Ovary (tissue), 3 donors: ENCODE measurements around the gene NENF.

ENCODE experiments used
- CTCF ChIP-seq, 3 donors: fragments of 450-650 bp in 2 of 3; fragments of 200-600 bp in 1 of 3; IDR thresholded peaks; one replicate each; pipeline versions ENCODE4 v1.5.1 to v1.8.0; 2016 to 2022; ENCODE audit warnings: antibody characterized with exemption in 3 of 3, mild to moderate bottlenecking in 1 of 3
- EP300 ChIP-seq: sonication (generic); formaldehyde crosslinking; IDR thresholded peaks from one replicate; pipeline ENCODE4 v1.6.1; 2017; ENCODE audit warnings: antibody characterized with exemption
- POLR2A ChIP-seq: fragments of 450-650 bp; IDR thresholded peaks from one replicate; pipeline ENCODE4 v1.6.1; 2017; ENCODE audit warnings: antibody characterized with exemption, mild to moderate bottlenecking, moderate library complexity
- donor health status: DM: no; HTN: no; CAD: no.

GRCh38 chr1:212431644-212432043 is 1.1 kb upstream of the NENF start:
- TF ChIP-seq CTCF (IDR thresholded peaks at IDR 0.05) (no peak), POLR2A (no peak), EP300 (no peak)
